T-cell (primary cell): Measurements from ENCODE around the gene UNKL. TPM values are rescaled to one million over a fixed set of nuclear protein-coding genes. Genes with fewer than 3 reads are reported as not detected.

Source experiments
- ATAC-seq, 4 experiments: fragments of 200-7000 bp in 3 of 4; fragments of 150-1000 bp in 1 of 4; cut with Tn5 transposase; replicated peaks in 1 of 4; 1 replicate in 3 of 4; 2 replicates in 1 of 4; pipeline ENCODE4 v1.10.0; 2021; ENCODE audit warnings: moderate library complexity in 3 of 4, mild to moderate bottlenecking in 2 of 4, moderate number of reproducible peaks in 1 of 4
- CTCF ChIA-PET, 2 donors: fragments of 300-600 bp; sonication (Branson Sonifier 250); formaldehyde crosslinking; loops; one replicate each; lab custom pipeline; 2022; ENCODE audit warnings: antibody characterized with exemption in 2 of 2; lab: Charles Lee
- POLR2A ChIA-PET, 2 donors: fragments of 300-600 bp; sonication (Branson Sonifier 250); formaldehyde crosslinking; loops; one replicate each; lab custom pipeline; 2022; ENCODE audit warnings: antibody characterized with exemption in 2 of 2; lab: Charles Lee
- DNase-seq, 35 experiments: peaks; one replicate each; pipeline versions ENCODE4 v3.0.0 to v3.0.0-alpha.2; 2013 to 2023
- H3K27ac ChIP-seq: one replicate; pipeline ENCODE4 v1.5.1; 2013; ENCODE audit warnings: low read length
- H3K27me3 ChIP-seq, 2 experiments: replicated peaks in 1 of 2; 1 replicate in 1 of 2; 2 replicates in 1 of 2; pipeline versions ENCODE4 v1.6.1 to v1.7.0; 2013; ENCODE audit warnings: low read length in 1 of 2, mixed read lengths in 1 of 2; ENCODE audit not compliant: control insufficient read depth in 2 of 2, insufficient read depth in 2 of 2; ENCODE audit errors: extremely low read depth in 1 of 2
- H3K36me3 ChIP-seq, 2 donors: 1 replicate in 1 of 2; 2 replicates in 1 of 2; pipeline versions ENCODE4 v1.6.1 to v1.7.0; 2013; ENCODE audit warnings: low read length in 1 of 2; ENCODE audit not compliant: control insufficient read depth in 2 of 2, insufficient read depth in 1 of 2; ENCODE audit errors: extremely low read depth in 1 of 2
- H3K4me1 ChIP-seq, 2 experiments: 1 replicate in 1 of 2; 2 replicates in 1 of 2; pipeline versions ENCODE4 v1.6.1 to v1.7.0; 2013; ENCODE audit warnings: low read length in 2 of 2, mixed read lengths in 1 of 2; ENCODE audit not compliant: insufficient read depth in 2 of 2, control insufficient read depth in 1 of 2; ENCODE audit errors: extremely low read depth in 1 of 2
- H3K4me3 ChIP-seq, 2 donors: 1 replicate in 1 of 2; 2 replicates in 1 of 2; pipeline versions ENCODE4 v1.5.1 to v1.7.0; 2013; ENCODE audit warnings: mild to moderate bottlenecking in 2 of 2, low read length in 1 of 2, moderate library complexity in 1 of 2; ENCODE audit not compliant: control insufficient read depth in 1 of 2; ENCODE audit errors: extremely low read depth in 1 of 2
- H3K9me3 ChIP-seq: 2 replicates; pipeline ENCODE4 v1.7.0; 2013
- H3K27ac Mint-ChIP-seq, 2 donors: one replicate each; pipeline ENCODE4 v1.8.0; 2020 to 2021; ENCODE audit warnings: mild to moderate bottlenecking in 2 of 2, mixed read lengths in 2 of 2
- H3K27me3 Mint-ChIP-seq, 2 donors: one replicate each; pipeline ENCODE4 v1.8.0; 2021 to 2022; ENCODE audit warnings: mixed read lengths in 2 of 2
- H3K36me3 Mint-ChIP-seq: one replicate; pipeline ENCODE4 v1.8.0; 2021; ENCODE audit warnings: mixed read lengths
- H3K4me1 Mint-ChIP-seq, 3 donors: one replicate each; pipeline ENCODE4 v1.8.0; 2020 to 2022; ENCODE audit warnings: mixed read lengths in 3 of 3, mild to moderate bottlenecking in 1 of 3
- H3K4me3 Mint-ChIP-seq, 3 donors: one replicate each; pipeline ENCODE4 v1.8.0; 2020 to 2022; ENCODE audit warnings: mild to moderate bottlenecking in 3 of 3, mixed read lengths in 3 of 3, moderate library complexity in 3 of 3
- H3K9me3 Mint-ChIP-seq, 3 donors: one replicate each; pipeline ENCODE4 v1.8.0; 2020 to 2022; ENCODE audit warnings: mixed read lengths in 3 of 3
- WGBS: methylation state at CpG from one replicate; pipeline ENCODE4 v1.1.5; 2013; ENCODE audit warnings: missing lambda C conversion rate; ENCODE audit not compliant: insufficient coverage; 5-methylcytosine and 5-hydroxymethylcytosine counted together
- total RNA-seq, 35 experiments: library from RNA in 6 of 35; stranded (reverse) in 6 of 35; fragments of 120-200 nt in 1 of 35; gene quantifications; one replicate each; pipeline versions ENCODE4 v1.2.1 to v1.2.4 and lab custom pipeline; 2013 to 2026

UNKL gene
- total RNA-seq, 5 donors from 2014 or later (not counting 1 experiment from before 2014, with no cell fraction given): 85.3 to 131 (median 113) TPM

- no peak overlapping the region for H3K4me3 Mint-ChIP-seq
Measured at GRCh38 chr16:1363501-1364041, 50.9 kb downstream of the UNKL start.

GRCh38 chr16:1362807-1363206 lies 51.7 kb downstream of the UNKL start:
- H3K27ac ChIP-seq: no peak overlapping the region
- Mint-ChIP-seq H3K27ac (no peak overlapping the region), H3K27me3 (no peaks in the 10 kb centered on the region), H3K4me3 (no peak overlapping the region), H3K36me3 (peaks cover 2% of the 10 kb centered on the region), H3K4me1 (peaks cover 0 to 9% (median 5%) of the 10 kb centered on the region in 3 donors), H3K9me3 (no peaks in the 10 kb centered on the region)
- H3K27me3 ChIP-seq: no peaks in the 10 kb centered on the region
- WGBS: 85% methylated on average over 10 of the region's 11 CpGs
- H3K4me3 ChIP-seq: no peak overlapping the region
- no peak for ATAC-seq
- no peak for DNase-seq
- peaks cover 0 to 4% of the 10 kb centered on the region in 2 experiments for H3K4me1 ChIP-seq
- CTCF ChIA-PET: interaction anchor here in 1 of 2 donors (0.9 kb wide), 1 partner anchor 18 kb away, joined by 3 read pairs; no protein-coding TSS in a partner anchor
- POLR2A ChIA-PET: no interaction called here
- peaks cover 14 to 49% of the 10 kb centered on the region in 2 donors for H3K36me3 ChIP-seq
- H3K9me3 ChIP-seq: no peaks in the 10 kb centered on the region

More at GRCh38 chr16:1363501-1364041, 50.9 kb downstream of the UNKL start:
- Mint-ChIP-seq H3K9me3 (no peaks in the 10 kb centered on the region), H3K27me3 (no peaks in the 10 kb centered on the region), H3K27ac (peak overlapping the region in 1 of 2 donors; percentile 58), H3K36me3 (peaks cover 2% of the 10 kb centered on the region), H3K4me1 (peaks cover 0 to 5% (median 2%) of the 10 kb centered on the region in 3 donors)
- 40% methylated on average over 15 of the region's 18 CpGs for WGBS
- no peaks in the 10 kb centered on the region for H3K27me3 ChIP-seq
- peak in 34 of 35 experiments; percentile 34 to 78 (median 61) for DNase-seq
- peaks cover 0 to 4% of the 10 kb centered on the region in 2 experiments for H3K4me1 ChIP-seq
- H3K4me3 ChIP-seq: no peak overlapping the region
- POLR2A ChIA-PET: no interaction called here
- H3K27ac ChIP-seq: no peak overlapping the region
- H3K36me3 ChIP-seq: peaks cover 14 to 52% of the 10 kb centered on the region in 2 donors
- ATAC-seq: peak; percentile 88 to 93 (median 90)
- CTCF ChIA-PET: interaction anchor here (0.5 to 0.9 kb wide), 3 partner anchors 17 to 77 kb away, joined by 3 to 8 read pairs (median 4); no protein-coding TSS in a partner anchor
- no peaks in the 10 kb centered on the region for H3K9me3 ChIP-seq

GRCh38 chr16:1361685-1362360 lies 52.7 kb downstream of the UNKL start:
- no peaks in the 10 kb centered on the region for H3K9me3 ChIP-seq
- POLR2A ChIA-PET: no interaction called here
- no peak overlapping the region for H3K27ac ChIP-seq
- Mint-ChIP-seq H3K27me3 (no peaks in the 10 kb centered on the region), H3K4me3 (no peak overlapping the region), H3K9me3 (no peaks in the 10 kb centered on the region), H3K4me1 (peaks cover 0 to 9% (median 5%) of the 10 kb centered on the region in 3 donors), H3K27ac (no peak overlapping the region), H3K36me3 (peaks cover 2% of the 10 kb centered on the region)
- H3K4me1 ChIP-seq: peaks cover 0 to 4% of the 10 kb centered on the region in 2 experiments
- H3K36me3 ChIP-seq: peaks cover 14 to 42% of the 10 kb centered on the region in 2 donors
- CTCF ChIA-PET: no interaction called here
- DNase-seq: no peak
- no peaks in the 10 kb centered on the region for H3K27me3 ChIP-seq
- no peak overlapping the region for H3K4me3 ChIP-seq
- no peak for ATAC-seq
- WGBS: 96% methylated on average over 38 of the region's 43 CpGs

DNA sequence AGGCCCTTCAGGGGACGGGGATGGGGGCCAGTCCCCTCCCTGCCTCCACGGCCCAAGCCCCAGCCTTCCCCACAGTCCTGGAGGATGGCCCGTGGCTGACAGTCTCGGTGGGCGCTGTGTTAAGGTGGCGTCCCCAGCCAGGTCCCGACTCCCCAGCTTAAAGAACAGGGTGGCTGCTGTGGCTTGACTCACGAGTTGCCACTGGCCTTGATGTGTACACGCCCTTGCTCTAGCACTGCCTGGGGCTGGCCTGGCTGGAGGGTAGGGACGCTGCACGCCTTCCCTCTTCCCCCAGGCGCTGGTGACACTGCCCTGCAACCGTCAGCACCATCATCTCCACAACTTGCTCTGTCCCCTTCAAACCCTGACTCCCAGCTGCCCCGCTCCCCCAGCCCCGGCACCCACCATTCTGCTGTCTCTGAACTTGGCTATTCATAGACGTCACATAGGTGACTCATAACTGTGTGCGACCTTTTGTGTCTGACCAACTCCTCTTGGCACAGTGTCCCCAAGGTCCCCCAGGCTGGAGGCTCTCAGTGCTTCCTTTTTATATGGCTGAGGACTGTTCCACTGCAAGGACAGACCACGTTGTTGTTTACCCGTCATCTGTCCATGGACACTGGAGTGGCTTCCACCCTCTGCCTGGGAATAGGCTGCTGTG lies 56.5 kb downstream of the UNKL start:
- H3K36me3 Mint-ChIP-seq: no peaks in the 10 kb centered on the region
- H3K27ac Mint-ChIP-seq: no peak overlapping the region
- Histone ChIP-seq H3K36me3 (peaks cover 3 to 24% of the 10 kb centered on the region in 2 donors), H3K4me3 (no peak overlapping the region), H3K27ac (no peak overlapping the region), H3K27me3 (no peaks in the 10 kb centered on the region), H3K9me3 (no peaks in the 10 kb centered on the region), H3K4me1 (peaks cover 0 to 17% of the 10 kb centered on the region in 2 experiments)
- no peaks in the 10 kb centered on the region for H3K9me3 Mint-ChIP-seq
- H3K4me1 Mint-ChIP-seq: peaks cover 19 to 24% (median 20%) of the 10 kb centered on the region in 3 donors
- no peak overlapping the region for H3K4me3 Mint-ChIP-seq
- POLR2A ChIA-PET: no interaction called here
- CTCF ChIA-PET: no interaction called here
- DNase-seq (no peak), ATAC-seq (peak in 1 of 4 experiments; percentile 14)
- H3K27me3 Mint-ChIP-seq: no peaks in the 10 kb centered on the region
- 79% methylated on average over 10 of the region's 19 CpGs for WGBS

GRCh38 chr16:1356061-1356900 lies 58.2 kb downstream of the UNKL start:
- H3K27ac Mint-ChIP-seq: no peak overlapping the region
- ChIA-PET CTCF (no interaction called here), POLR2A (no interaction called here)
- peaks cover 28 to 33% (median 29%) of the 10 kb centered on the region in 3 donors for H3K4me1 Mint-ChIP-seq
- no peak overlapping the region for H3K27ac ChIP-seq
- H3K36me3 ChIP-seq: peaks cover 0 to 6% of the 10 kb centered on the region in 2 donors
- no peaks in the 10 kb centered on the region for H3K36me3 Mint-ChIP-seq
- DNase-seq (no peak), ATAC-seq (no peak)
- H3K4me3 Mint-ChIP-seq: no peak overlapping the region
- H3K4me1 ChIP-seq: peaks cover 6 to 27% of the 10 kb centered on the region in 2 experiments
- H3K9me3 ChIP-seq: no peaks in the 10 kb centered on the region
- no peaks in the 10 kb centered on the region for H3K9me3 Mint-ChIP-seq
- H3K27me3 Mint-ChIP-seq: peaks cover 0 to 1% of the 10 kb centered on the region in 2 donors
- no peak overlapping the region for H3K4me3 ChIP-seq
- WGBS: 89% methylated on average over 21 of the region's 33 CpGs
- no peaks in the 10 kb centered on the region for H3K27me3 ChIP-seq

DNA sequence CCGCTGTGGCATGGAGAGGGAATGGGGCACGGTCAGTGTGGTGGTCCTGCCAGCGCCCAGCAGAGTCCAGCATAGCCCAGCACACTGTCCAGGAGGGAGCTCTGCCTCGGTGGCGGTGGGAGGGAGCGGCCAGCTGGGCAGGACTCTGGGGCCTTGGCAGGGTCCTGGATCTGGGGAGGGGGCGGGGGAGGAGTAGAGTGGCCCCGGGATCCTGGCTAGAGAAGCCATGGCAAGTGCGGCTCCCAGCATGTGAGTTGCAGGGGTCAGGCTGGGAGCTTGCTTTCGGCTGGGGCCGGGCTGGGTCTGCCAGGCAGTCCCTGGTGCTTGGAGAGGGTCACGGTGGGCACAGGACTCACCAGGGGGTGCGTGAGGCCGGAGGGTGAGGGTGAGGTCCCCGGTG lies 58.9 kb downstream of the UNKL start:
- peaks cover 11 to 34% of the 10 kb centered on the region in 2 experiments for H3K4me1 ChIP-seq
- H3K36me3 ChIP-seq: peaks cover 0 to 3% of the 10 kb centered on the region in 2 donors
- H3K27me3 ChIP-seq: no peaks in the 10 kb centered on the region
- Mint-ChIP-seq H3K27ac (no peak overlapping the region), H3K4me3 (no peak overlapping the region), H3K9me3 (no peaks in the 10 kb centered on the region), H3K36me3 (no peaks in the 10 kb centered on the region), H3K27me3 (peaks cover 0 to 1% of the 10 kb centered on the region in 2 donors), H3K4me1 (peaks cover 28 to 39% (median 31%) of the 10 kb centered on the region in 3 donors)
- H3K27ac ChIP-seq: no peak overlapping the region
- ATAC-seq: no peak
- no peak for DNase-seq
- CTCF ChIA-PET: no interaction called here
- no peaks in the 10 kb centered on the region for H3K9me3 ChIP-seq
- POLR2A ChIA-PET: no interaction called here
- 95% methylated on average over 15 of the region's 15 CpGs for WGBS
- H3K4me3 ChIP-seq: no peak overlapping the region
